Measurements from ENCODE around the gene E2F3.

E2F3 gene

GRCh38 chr6:20402342-20403069 is 827 bp downstream of the E2F3 start:
- DNase-seq (ENCODE audit: low spot score): peak; percentile 19

GRCh38 chr6:20403070-20403765 is 1.5 kb downstream of the E2F3 start:
- peak; percentile 84 for DNase-seq (ENCODE audit: low spot score)

- DNase-seq (ENCODE audit: low spot score): peak; percentile 18
These were observed 2.3 kb downstream of the E2F3 start for GRCh38 chr6:20403766-20404640.

GRCh38 chr6:20404641-20405032 is 3.0 kb downstream of the E2F3 start:
- peak; percentile 52 for DNase-seq (ENCODE audit: low spot score)

GRCh38 chr6:20408851-20409250 is 7.2 kb downstream of the E2F3 start:
- DNase-seq (ENCODE audit: low spot score): no peak

- DNase-seq (ENCODE audit: low spot score): no peak
These were observed 7.8 kb downstream of the E2F3 start for GRCh38 chr6:20409427-20409971.

GRCh38 chr6:20411544-20411943 is 9.9 kb downstream of the E2F3 start:
- DNase-seq (ENCODE audit: low spot score): no peak

GRCh38 chr6:20411953-20412681 is 10.4 kb downstream of the E2F3 start:
- DNase-seq (ENCODE audit: low spot score): no peak

- no peak for DNase-seq (ENCODE audit: low spot score)
These were observed 11.0 kb downstream of the E2F3 start for GRCh38 chr6:20412682-20413073.

- DNase-seq (ENCODE audit: low spot score): no peak
These were observed 12.1 kb downstream of the E2F3 start for GRCh38 chr6:20413826-20414225.

- DNase-seq (ENCODE audit: low spot score): no peak
These were observed 13.0 kb downstream of the E2F3 start for GRCh38 chr6:20414711-20415110.

GRCh38 chr6:20415304-20415703 is 13.6 kb downstream of the E2F3 start:
- DNase-seq (ENCODE audit: low spot score): no peak

GRCh38 chr6:20415712-20416454 is 14.2 kb downstream of the E2F3 start:
- DNase-seq (ENCODE audit: low spot score): no peak

GRCh38 chr6:20416567-20417345 is 15.1 kb downstream of the E2F3 start:
- no peak for DNase-seq (ENCODE audit: low spot score)

- DNase-seq (ENCODE audit: low spot score): no peak
These were observed 16.1 kb downstream of the E2F3 start for GRCh38 chr6:20417819-20418218.

GRCh38 chr6:20426177-20427082 is 24.8 kb downstream of the E2F3 start:
- DNase-seq (ENCODE audit: low spot score): no peak

- DNase-seq (ENCODE audit: low spot score): no peak
These were observed 26.2 kb downstream of the E2F3 start for GRCh38 chr6:20427856-20428255.

- DNase-seq (ENCODE audit: low spot score): no peak
These were observed 31.0 kb downstream of the E2F3 start for GRCh38 chr6:20432692-20433091.

GRCh38 chr6:20433321-20433720 is 31.6 kb downstream of the E2F3 start:
- DNase-seq (ENCODE audit: low spot score): no peak
